Coronary artery (tissue), 2 donors: Measurements from ENCODE around the gene CDC40.

Source experiments
- DNase-seq: peaks from one replicate; pipeline ENCODE4 v3.0.0-alpha.2; 2017; ENCODE audit warnings: low spot score
- H3K27ac ChIP-seq, 2 donors: fragments of 200-600 bp; sonication (generic); one replicate each; pipeline ENCODE4 v1.5.1; 2016 to 2019
- H3K4me3 ChIP-seq: fragments of 200-600 bp; sonication (generic); 2 replicates; pipeline ENCODE4 v1.5.1; 2016; ENCODE audit warnings: mild to moderate bottlenecking, moderate library complexity
- TF ChIP-seq, protein P1 (sequence below): fragments of 200-600 bp; sonication (generic); IDR thresholded peaks from one replicate; pipeline ENCODE4 v1.5.1; 2019; ENCODE audit warnings: antibody characterized with exemption

CDC40 gene

GRCh38 chr6:110201151-110201884, 21.1 kb downstream of the CDC40 start:
- H3K27ac ChIP-seq = no peak overlapping the region
- DNase-seq = no peak
- H3K4me3 ChIP-seq = no peak overlapping the region
- TF ChIP-seq, protein P1, sequence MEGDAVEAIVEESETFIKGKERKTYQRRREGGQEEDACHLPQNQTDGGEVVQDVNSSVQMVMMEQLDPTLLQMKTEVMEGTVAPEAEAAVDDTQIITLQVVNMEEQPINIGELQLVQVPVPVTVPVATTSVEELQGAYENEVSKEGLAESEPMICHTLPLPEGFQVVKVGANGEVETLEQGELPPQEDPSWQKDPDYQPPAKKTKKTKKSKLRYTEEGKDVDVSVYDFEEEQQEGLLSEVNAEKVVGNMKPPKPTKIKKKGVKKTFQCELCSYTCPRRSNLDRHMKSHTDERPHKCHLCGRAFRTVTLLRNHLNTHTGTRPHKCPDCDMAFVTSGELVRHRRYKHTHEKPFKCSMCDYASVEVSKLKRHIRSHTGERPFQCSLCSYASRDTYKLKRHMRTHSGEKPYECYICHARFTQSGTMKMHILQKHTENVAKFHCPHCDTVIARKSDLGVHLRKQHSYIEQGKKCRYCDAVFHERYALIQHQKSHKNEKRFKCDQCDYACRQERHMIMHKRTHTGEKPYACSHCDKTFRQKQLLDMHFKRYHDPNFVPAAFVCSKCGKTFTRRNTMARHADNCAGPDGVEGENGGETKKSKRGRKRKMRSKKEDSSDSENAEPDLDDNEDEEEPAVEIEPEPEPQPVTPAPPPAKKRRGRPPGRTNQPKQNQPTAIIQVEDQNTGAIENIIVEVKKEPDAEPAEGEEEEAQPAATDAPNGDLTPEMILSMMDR = no peak

DNA sequence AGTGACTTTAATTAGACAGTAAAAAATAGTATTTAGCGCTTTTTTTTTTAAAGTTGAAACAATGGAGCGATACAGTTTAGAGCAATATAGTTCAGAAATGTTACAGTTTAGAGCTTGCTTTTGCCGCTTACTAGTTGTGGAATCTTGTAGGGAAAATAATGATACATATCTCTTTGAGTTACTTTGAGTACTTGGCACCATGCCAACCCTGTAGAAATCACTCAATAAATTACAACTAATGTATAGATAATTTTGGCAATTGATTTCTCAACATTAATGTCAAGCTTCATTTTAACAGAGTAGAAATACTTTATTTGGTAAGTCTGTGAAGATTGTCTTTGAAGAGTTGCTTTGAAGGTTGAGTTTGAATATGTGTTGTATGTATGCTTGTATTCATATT, 27.4 kb downstream of the CDC40 start:
- no peak overlapping the region for H3K4me3 ChIP-seq
- H3K27ac ChIP-seq = no peak overlapping the region
- TF ChIP-seq, protein P1 = no peak

GRCh38 chr6:110211753-110212152, 31.5 kb downstream of the CDC40 start:
- TF ChIP-seq, protein P1 = no peak
- DNase-seq = no peak
- H3K27ac ChIP-seq = no peak overlapping the region

More for the DNA sequence above, 27.4 kb downstream of the CDC40 start:
- DNase-seq = no peak

GRCh38 chr6:110214338-110214737, 34.1 kb downstream of the CDC40 start:
- TF ChIP-seq, protein P1 = no peak
- Histone ChIP-seq H3K4me3 (no peak overlapping the region), H3K27ac (no peak overlapping the region)
- DNase-seq = no peak

More at GRCh38 chr6:110211753-110212152, 31.5 kb downstream of the CDC40 start:
- no peak overlapping the region for H3K4me3 ChIP-seq

DNA sequence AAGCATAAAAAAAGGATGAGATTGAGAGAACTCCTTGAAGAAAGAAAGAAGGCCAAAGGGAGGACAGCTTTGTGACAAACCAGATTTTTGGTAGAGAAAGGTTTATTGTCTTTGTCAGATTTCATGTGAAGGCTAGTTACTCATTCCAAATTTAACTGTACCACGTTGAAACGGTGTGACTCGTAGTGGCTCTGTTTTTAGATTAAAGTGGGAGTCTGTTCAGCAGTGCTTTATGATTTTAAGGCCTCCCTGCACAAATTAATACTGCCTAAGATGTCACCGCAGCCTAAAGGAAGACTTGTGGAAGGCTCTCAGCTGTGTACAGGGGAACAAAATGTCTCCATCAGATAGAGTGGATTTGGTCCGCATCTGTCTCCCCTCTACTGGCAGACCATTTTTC, 35.9 kb downstream of the CDC40 start:
- no peak overlapping the region for H3K27ac ChIP-seq
- H3K4me3 ChIP-seq = no peak overlapping the region
- DNase-seq = no peak
- TF ChIP-seq, protein P1 = no peak

DNA sequence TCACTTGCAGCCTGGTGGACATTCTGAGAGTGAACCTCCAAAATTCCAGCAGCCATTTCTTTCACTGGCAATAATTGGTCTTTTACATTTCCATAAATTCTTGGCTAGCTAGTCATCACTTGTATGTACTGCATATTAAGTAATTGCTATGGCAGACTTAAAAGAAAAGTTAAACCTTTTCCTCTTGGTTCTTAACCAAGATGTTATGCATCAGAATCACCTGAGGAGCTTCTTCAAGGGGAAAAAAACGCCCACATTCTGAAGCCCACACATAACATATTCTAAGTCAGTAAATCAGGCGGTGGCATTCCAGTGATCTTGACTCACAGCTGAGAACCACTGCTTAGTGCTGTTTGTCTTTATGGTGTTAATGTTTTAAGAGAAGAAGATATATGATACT, 37.0 kb downstream of the CDC40 start:
- no peak overlapping the region for H3K4me3 ChIP-seq
- no peak overlapping the region for H3K27ac ChIP-seq
- TF ChIP-seq, protein P1 = no peak
- DNase-seq = no peak

- DNase-seq = no peak
- TF ChIP-seq, protein P1 = no peak
- no peak overlapping the region for H3K27ac ChIP-seq
- H3K4me3 ChIP-seq = no peak overlapping the region
These were observed 41.5 kb downstream of the CDC40 start for GRCh38 chr6:110221738-110222137.
